GM19455 (cell line): ENCODE measurements around the gene KIAA1671.
"Not testable (repeated sequence)": the region's sequence is repeated elsewhere in the genome, so short reads cannot be mapped to it uniquely, and the experiment has no call there.

Experiments
- ATAC-seq: cut with Tn5 transposase; IDR thresholded peaks from one replicate; pipeline ENCODE4 v1.9.1; 2021; ENCODE audit not compliant: unreplicated experiment

The KIAA1671 gene

DNA sequence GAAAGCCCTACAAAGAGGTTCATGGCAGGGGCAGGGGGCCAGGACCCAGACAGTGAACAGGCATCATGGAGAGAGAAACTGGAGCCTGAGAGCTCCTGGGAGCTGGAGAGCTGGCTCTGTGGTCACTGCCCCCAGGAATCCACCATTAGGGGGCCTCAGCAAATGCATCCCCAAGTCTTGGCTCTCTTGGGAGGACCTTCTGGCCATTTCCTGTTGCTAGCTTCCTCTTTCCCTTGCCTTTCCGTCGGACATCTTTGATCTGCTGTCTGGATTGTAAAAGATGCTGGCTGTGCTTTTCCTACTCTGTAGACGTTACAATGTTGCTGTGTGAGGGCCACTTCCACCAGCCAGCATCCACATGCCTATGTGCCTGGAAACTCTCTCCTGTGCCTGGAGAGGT, 259.8 kb downstream of the KIAA1671 start:
- ATAC-seq = no peak

DNA sequence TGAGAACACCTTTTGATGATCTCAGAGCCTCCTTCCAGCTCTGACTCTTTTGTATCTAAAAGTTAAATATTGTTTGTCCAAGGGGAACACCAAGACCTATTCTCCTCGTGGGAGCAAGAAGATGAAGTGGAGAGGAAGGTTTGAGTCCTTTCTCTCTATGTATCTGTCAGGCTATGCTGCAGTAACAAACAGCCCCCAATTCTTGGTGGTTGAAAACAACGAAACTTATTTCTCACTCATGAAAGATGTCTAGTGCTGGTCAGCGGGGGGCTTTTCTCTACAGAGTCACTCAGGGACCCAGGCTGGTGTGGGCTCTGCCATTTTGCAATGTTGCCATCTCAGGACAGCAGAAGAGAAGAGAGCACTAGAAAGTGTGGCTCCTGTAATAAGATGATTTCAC, 260.7 kb downstream of the KIAA1671 start:
- no peak for ATAC-seq

DNA sequence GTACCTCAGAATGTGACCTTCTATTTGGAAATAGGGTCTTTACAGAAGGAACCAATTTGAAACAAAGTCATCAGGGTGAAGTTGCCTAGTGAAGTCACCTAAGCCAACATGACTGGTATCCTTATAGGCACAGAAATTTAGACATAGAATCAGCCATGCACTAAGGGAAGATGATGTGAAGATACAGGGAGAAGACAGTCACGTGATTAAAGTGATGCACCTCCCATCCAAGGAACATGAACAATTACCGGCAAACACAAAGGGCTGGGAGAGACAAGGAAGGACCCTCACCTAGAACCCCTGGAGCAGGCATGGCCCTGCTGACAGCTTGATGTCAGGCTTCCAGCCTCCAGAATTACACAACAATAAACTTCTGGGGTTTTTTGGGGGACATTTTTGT, 263.7 kb downstream of the KIAA1671 start:
- no peak for ATAC-seq

DNA sequence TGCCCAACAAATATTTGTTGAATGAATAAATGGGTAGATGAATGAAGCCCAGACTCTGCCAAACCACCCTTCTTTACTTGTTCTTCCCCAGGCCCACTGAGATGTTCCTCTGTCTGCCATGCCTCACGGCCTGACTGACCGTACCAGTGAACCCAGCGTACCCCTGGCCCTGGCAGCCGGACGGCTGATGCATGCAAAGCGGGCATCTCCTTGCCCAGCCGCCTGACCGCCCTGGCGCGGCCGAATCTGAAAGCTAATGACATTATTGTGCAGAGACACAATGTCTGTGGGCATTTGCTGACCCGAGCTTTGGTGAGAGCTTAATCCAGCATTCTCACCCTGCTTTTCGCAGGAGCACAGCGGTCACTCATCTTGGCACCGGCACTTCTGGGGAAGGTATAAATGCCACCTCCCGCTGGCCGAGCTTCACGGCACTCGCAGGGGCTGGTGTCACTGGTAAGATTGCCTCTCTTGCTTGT, 266.7 kb downstream of the KIAA1671 start, which contains the start of gene CRYBB2:
CRYBB2 (plus strand) TSS at position 429 of the 479 bp plus-strand sequence. CDS start 1,791 bp downstream, outside the sequence.
- ATAC-seq = no peak

DNA sequence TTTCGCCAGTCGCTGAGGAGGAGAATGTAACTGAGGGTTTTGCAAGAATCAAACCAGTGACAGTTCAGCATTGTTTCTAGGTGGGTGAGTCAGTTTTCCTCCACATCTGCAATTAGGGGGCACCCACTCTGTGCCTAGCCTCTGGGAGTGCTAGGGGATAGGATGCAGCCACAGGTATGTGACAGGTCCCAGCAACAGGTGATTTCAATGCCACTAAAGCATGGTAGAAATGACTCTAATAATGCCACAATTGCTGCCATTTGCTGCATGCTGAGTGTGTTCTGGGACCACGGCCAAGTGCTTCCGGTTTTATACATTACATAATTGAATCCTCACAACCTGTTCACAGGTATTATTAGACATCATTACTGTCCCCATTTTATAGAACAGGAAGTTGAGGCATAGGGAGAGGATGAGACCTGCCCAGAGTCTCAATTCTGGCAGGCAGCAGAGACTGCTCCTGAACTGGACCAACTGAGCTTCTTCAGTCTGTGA, 267.5 kb downstream of the KIAA1671 start:
- no peak for ATAC-seq

DNA sequence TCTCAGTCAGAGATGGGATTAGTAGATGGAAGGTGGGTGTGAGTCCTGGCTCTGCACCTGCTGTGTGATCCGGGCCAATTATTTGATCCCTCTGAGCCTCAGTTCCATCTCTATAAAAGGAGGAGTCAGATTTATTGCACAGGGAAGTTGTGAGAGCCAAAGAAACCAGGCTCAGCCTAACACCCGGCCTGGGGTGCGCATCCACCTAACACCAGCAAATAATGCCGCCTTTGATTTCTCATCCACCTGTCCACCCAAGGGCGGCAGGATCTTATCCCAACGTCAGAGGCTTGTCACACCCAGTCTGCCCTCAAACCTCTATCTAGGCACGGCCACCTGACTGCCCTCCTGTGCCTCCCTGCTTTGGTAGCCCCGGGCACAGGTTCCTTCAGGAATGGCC, 269.3 kb downstream of the KIAA1671 start:
- no peak for ATAC-seq

DNA sequence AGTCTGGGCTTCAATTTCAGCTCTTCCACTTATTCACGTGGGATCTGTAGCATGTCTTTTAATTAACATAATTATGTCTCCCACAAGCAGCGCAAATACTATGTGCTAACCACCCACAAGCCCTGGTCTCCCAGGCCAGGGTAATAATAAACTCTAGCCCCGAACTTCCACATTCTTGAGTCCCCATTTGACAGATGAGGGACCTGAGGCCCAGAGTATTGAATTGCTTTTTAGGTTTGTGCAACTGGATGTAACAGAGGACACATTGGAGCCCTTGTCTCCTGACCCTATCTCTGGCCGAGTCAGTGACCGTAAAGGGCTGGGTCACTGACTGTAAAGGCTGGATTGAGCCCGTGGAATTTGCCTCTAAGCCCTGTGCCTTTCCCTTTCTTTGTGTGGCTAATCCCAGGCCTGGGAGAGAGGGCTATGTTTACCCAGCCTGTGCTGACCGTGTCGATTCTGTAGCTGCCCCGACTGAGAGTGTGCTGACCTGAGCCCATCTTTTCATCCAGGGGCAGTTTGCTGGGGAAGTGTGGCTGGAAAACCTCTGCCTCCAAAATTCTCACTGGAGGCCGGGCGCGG, 270.8 kb downstream of the KIAA1671 start:
- ATAC-seq = no peak

DNA sequence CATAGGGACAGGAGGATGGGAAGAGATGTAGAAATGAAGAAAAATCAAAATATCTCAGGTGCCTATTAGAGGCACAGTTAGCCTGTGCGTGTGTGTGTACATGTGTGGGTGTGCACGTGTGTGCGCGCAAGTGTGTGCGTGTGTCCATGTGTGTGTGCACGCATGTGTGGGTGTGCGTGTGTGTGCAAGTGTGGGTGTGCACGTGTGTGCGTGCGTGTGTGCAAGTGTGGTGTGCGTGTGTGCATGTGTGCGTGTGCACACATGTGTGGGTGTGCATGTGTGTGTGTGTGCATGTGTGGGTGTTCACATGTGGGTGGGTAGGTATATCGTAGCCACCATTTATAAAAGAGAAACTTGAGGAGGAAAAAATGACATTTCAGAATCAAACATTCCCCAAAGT, 276.3 kb downstream of the KIAA1671 start:
- ATAC-seq = no peak

DNA sequence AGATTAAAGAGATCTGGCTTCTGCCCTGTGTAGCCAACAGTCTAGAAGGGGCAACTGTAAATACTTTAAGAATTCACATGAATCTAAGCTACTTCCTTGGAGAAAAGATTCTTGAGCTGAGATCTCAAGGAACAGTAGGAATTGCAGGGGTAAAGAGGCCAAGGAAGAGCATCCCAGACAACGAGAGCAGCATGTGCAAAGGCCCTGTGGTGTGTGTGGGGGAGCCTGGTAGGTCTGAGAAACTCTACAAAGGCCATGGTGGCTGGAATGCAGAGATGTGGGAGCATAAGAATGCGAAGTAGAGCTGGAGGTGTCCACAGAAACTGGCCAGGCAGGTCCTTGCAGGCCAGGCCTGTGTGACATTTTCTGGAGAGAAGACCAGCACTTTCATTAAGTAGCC, 278.2 kb downstream of the KIAA1671 start:
- ATAC-seq = not testable (repeated sequence)

DNA sequence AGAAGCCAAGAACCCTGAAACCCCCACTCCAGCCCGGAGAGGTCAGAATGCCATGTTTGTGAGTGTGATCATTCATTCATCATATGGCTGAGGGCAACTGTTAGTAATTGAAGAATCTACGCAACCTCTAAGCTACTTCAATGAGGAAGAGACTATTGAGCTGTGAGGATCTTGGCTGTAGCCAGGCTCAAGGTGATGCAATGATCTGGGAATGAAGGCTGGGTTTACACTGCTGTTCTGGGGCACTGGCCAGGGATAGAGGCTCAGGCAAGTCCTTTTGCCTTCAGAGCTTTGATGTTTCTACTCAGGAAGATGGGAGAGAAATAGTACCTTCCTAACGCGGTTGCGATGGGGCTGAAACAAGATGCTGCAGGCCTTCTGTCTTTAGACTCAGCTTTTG, 279.8 kb downstream of the KIAA1671 start:
- ATAC-seq = no peak

DNA sequence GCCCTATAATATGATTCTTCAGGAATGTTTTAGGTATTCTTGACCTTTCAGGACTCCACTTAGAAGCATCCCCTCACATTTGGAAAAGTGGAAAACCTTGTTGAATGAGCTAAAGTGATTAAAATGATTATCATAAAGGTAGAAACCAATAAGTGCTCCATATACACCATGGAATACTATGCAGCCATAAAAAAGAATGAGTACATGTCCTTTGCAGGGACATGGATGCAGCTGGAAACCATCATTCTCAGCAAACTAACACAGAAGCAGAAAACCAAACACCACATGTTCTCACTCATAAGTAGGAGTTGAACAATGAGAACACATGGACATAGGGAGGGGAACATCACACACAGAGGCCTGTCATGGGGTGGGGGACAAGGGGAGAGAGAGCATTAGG, 281.2 kb downstream of the KIAA1671 start:
- ATAC-seq = not testable (repeated sequence)

DNA sequence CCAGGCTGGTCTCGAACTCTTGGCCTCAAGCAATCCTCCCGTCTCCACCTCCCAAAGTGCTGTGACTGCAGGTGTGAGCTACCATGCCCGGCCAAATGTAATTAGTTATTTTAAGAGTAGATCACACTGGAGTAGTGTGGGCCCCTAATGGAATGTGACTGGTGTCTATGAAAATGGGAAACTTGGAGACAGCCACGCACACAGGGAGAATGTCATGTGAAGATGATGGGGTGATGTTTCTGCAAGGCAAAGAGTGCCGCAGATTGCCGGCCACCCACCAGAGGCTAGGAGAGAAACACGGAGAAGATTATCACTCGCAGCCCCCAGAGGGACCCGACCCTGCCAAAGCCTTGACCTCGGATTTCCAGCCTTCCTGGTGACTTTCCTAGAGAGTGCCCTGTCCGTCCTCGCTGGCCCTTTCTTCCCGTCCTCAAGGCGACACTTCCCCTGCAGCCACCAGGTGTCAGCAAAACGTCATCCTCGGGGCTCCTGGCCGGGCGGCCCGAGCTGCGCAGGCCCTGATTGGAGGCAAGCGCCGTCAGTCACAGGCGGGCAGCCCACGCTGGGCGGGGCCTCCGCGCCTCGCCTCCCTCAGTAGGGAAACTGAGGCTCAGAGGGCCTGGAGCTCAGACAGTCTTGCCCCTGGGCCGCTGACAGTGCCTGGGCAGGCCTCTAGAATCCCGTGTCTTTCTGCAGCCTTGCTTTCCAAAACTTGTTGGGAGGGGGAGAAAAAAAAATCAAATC, 283.2 kb downstream of the KIAA1671 start:
- no peak for ATAC-seq

DNA sequence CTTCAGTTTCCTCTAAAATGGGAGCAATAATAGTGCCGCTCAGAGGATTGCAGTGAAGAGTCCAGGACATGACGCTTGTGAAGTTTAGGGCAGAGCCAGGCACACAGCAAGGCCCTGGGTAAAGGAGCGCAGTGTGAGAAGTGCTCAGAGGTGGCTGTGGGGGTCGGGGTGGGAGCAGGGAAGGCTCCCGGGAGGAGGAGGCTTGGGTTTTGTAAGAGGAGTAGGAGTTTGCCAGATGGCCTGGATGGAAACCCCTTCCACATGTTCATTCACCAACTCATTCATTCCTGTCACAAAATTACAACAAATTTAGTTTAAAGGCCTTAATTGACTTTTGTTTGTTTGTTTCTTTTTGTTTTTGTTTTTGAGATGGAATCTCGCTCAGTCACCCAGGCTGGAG, 283.9 kb downstream of the KIAA1671 start:
- ATAC-seq = no peak

DNA sequence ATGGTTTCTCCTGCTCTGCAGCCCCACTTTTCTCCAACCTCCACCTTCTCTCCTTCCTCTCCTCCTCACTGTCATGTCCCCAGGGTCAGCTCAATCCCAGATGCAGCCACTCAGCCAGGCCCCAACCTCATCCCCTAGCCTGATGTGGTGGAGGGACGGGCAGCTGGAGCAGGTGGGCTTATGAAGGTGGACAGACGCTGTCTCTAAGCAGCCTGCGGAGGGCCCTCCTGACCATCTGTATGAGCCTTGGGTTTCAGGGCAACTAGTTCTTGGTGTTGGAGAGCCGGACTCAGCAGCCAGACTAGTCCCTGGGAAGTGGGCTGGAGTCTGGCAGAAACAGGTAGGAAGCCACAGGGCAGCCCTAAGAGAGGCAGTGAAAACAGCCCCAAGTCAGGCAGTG, 285.0 kb downstream of the KIAA1671 start:
- no peak for ATAC-seq

DNA sequence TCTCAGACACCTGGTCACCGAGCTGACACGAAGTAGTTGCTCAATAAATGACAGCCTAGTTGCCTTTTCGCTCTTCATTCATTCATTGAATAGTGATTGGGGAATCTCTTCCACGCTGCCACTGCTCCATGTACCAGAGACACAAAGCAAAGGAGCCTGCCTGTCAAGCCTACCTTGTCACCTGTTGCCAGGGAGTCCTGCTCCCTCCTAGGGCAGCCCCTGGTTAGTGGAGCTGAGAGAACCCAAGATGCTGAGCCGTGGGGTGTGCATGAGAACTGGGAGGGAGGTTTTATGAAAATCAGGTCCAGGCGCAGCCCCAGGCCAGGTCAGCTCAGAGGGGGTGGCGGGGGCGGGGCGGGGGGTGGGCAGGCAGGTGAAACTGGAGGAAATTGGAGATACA, 285.5 kb downstream of the KIAA1671 start:
- not testable (repeated sequence) for ATAC-seq
